HepG2 (cell line): ENCODE measurements around the gene MAGI1. TPM values are rescaled to one million over a fixed set of nuclear protein-coding genes. Genes with fewer than 3 reads are reported as not detected.

Experiments
- ATAC-seq: fragments of 200-7000 bp; cut with Tn5 transposase; 3 replicates; pipeline ENCODE4 v1.9.1; 2020; ENCODE audit warnings: mild to moderate bottlenecking, moderate library complexity
- BruUV-seq: library from RNA; stranded (reverse); fragments of 400-500 nt; replicated peaks from 2 replicates; lab custom pipeline; 2021; lab: Mats Ljungman, UMichigan
- CTCF ChIA-PET: fragments of 300-600 bp; formaldehyde crosslinking; extraction: SDS; loops from one replicate; lab custom pipeline; 2021; ENCODE audit warnings: low total read pairs, inconsistent platforms, low intra/inter-chr PET ratio; lab: Yijun Ruan, JAX
- POLR2A ChIA-PET: fragments of 350-600 bp; sonication (Branson Sonifier 250); formaldehyde crosslinking; loops from one replicate; lab custom pipeline; 2020; ENCODE audit warnings: antibody characterized with exemption, inconsistent platforms; lab: Yijun Ruan, JAX
- DNase-seq: peaks from one replicate; pipeline ENCODE4 v3.0.0-alpha.2; 2015; ENCODE audit warnings: low spot score
- FAIRE-seq: peaks from 3 replicates; lab custom pipeline; 2011; peaks lifted over from hg19 to GRCh38; lab: Jason Lieb, UNC
- H2AFZ ChIP-seq: one replicate; pipeline ENCODE4 v1.6.1; 2011; ENCODE audit warnings: low read length, inconsistent platforms
- H3K27ac ChIP-seq: fragments of 300-600 bp; 3 replicates; pipeline ENCODE4 v1.8.0; 2011; ENCODE audit warnings: mixed run types, mild to moderate bottlenecking, mixed read lengths, low read length, inconsistent platforms; ENCODE audit not compliant: insufficient read depth; ENCODE audit errors: extremely low read length
- H3K27me3 ChIP-seq, 2 experiments: fragments of 200-600 bp in 1 of 2; 2 replicates in 1 of 2; 3 replicates in 1 of 2; pipeline versions ENCODE4 v1.6.0 to v1.8.0; 2011; ENCODE audit warnings: low read length in 2 of 2, mild to moderate bottlenecking in 2 of 2, moderate library complexity in 2 of 2, inconsistent platforms in 1 of 2; ENCODE audit not compliant: insufficient read depth in 2 of 2, control insufficient read depth in 1 of 2
- H3K36me3 ChIP-seq, 2 experiments: fragments of 200-600 bp in 1 of 2; replicated peaks in 1 of 2; 2 replicates in 1 of 2; 3 replicates in 1 of 2; pipeline versions ENCODE4 v1.5.1 to v1.8.0; 2011; ENCODE audit warnings: low read length in 2 of 2, inconsistent platforms in 1 of 2; ENCODE audit not compliant: insufficient read depth in 2 of 2, control insufficient read depth in 1 of 2
- H3K4me1 ChIP-seq: 2 replicates; pipeline ENCODE4 v1.5.1; 2012; ENCODE audit warnings: low read length, inconsistent platforms; ENCODE audit not compliant: insufficient read depth
- H3K4me2 ChIP-seq: 2 replicates; pipeline ENCODE4 v1.6.0; 2011; ENCODE audit warnings: low read depth, low read length, inconsistent platforms
- H3K4me3 ChIP-seq, 3 experiments: fragments of 200-600 bp in 1 of 3; sonication (generic), shearing (Covaris generic) in 1 of 3; replicated peaks in 1 of 3; 2 replicates each; pipeline ENCODE4 v1.5.1; 2011 to 2016; ENCODE audit warnings: low read length in 3 of 3, inconsistent platforms in 2 of 3, low read depth in 2 of 3, mild to moderate bottlenecking in 2 of 3, control low read depth in 1 of 3, mixed read lengths in 1 of 3; ENCODE audit not compliant: insufficient read depth in 1 of 3
- H3K79me2 ChIP-seq: one replicate; pipeline ENCODE4 v1.6.1; 2011; ENCODE audit warnings: low read length, inconsistent platforms; ENCODE audit not compliant: insufficient read depth
- H3K9ac ChIP-seq: 2 replicates; pipeline ENCODE4 v1.6.0; 2011; ENCODE audit warnings: mild to moderate bottlenecking, low read depth, low read length, inconsistent platforms; ENCODE audit not compliant: insufficient read depth
- H3K9me3 ChIP-seq: 2 replicates; pipeline ENCODE4 v1.5.1; 2012; ENCODE audit warnings: mild to moderate bottlenecking, low read length
- H4K20me1 ChIP-seq: 2 replicates; pipeline ENCODE4 v1.6.0; 2011; ENCODE audit warnings: inconsistent platforms, mild to moderate bottlenecking, low read length, moderate library complexity; ENCODE audit not compliant: insufficient read depth
- ADNP ChIP-seq: sonication (generic); formaldehyde crosslinking; IDR thresholded peaks from 2 replicates; pipeline ENCODE4 v1.4.0; 2020; ENCODE audit warnings: missing genetic modification reagents
- CCAR2 ChIP-seq: fragments of 200-400 bp; formaldehyde crosslinking; optimal IDR thresholded peaks from 2 replicates; pipeline ENCODE3; 2018; ENCODE audit warnings: low read depth, mild to moderate bottlenecking, low read length, moderate library complexity
- EZH2 ChIP-seq: conservative IDR thresholded peaks from 2 replicates; pipeline ENCODE4 v1.6.1; 2012; ENCODE audit warnings: mild to moderate bottlenecking, low read depth, low read length, moderate library complexity
- NR2F1 ChIP-seq, 2 experiments: fragments of 450-650 bp in 1 of 2; formaldehyde crosslinking in 1 of 2; IDR thresholded peaks; 2 replicates each; pipeline versions ENCODE4 v1.5.0 to v1.6.1; 2016 to 2020; ENCODE audit warnings: mild to moderate bottlenecking in 1 of 2, missing compliant biosample characterization in 1 of 2, missing genetic modification reagents in 1 of 2, moderate library complexity in 1 of 2
- PAF1 ChIP-seq: IDR thresholded peaks from 2 replicates; pipeline ENCODE4 v1.6.1; 2016; ENCODE audit warnings: missing genetic modification reagents, missing compliant biosample characterization
- PCBP1 ChIP-seq: fragments of 200-400 bp; formaldehyde crosslinking; IDR thresholded peaks from 2 replicates; pipeline ENCODE4 v1.6.1; 2017; ENCODE audit warnings: mild to moderate bottlenecking, low read depth, low read length, borderline replicate concordance
- RARG ChIP-seq: sonication (generic); formaldehyde crosslinking; IDR thresholded peaks from 2 replicates; pipeline ENCODE4 v1.4.0; 2020; ENCODE audit warnings: low read depth, mild to moderate bottlenecking, missing genetic modification reagents
- RBFOX2 ChIP-seq: fragments of 200-400 bp; formaldehyde crosslinking; IDR thresholded peaks from 2 replicates; pipeline ENCODE4 v1.6.1; 2017; ENCODE audit warnings: low read depth, mild to moderate bottlenecking, low read length
- RFX1 ChIP-seq: fragments of 450-650 bp; IDR thresholded peaks from 2 replicates; pipeline ENCODE4 v1.6.1; 2017
- SMC3 ChIP-seq: IDR thresholded peaks from 2 replicates; pipeline ENCODE4 v1.6.1; 2011; ENCODE audit warnings: low read length, improper control_type of control experiment
- STAG1 ChIP-seq: sonication (generic); formaldehyde crosslinking; IDR thresholded peaks from 2 replicates; pipeline ENCODE4 v1.4.0; 2020; ENCODE audit warnings: missing genetic modification reagents
- ZBTB25 ChIP-seq: IDR thresholded peaks from 2 replicates; pipeline ENCODE4 v1.6.1; 2018; ENCODE audit warnings: missing genetic modification reagents
- ZBTB4 ChIP-seq: sonication (generic); formaldehyde crosslinking; IDR thresholded peaks from 2 replicates; pipeline ENCODE4 v1.4.0; 2020; ENCODE audit warnings: missing genetic modification reagents, mild to moderate bottlenecking, borderline replicate concordance
- ZFP91 ChIP-seq: sonication (generic); formaldehyde crosslinking; IDR thresholded peaks from 2 replicates; pipeline ENCODE4 v1.9.0; 2022; ENCODE audit warnings: missing genetic modification reagents, mild to moderate bottlenecking, borderline replicate concordance
- ZFYVE20 ChIP-seq: sonication (generic); formaldehyde crosslinking; IDR thresholded peaks from 2 replicates; pipeline ENCODE4 v1.8.0; 2023; ENCODE audit warnings: low read depth, mild to moderate bottlenecking, moderate library complexity, missing genetic modification reagents, borderline replicate concordance
- ZGPAT ChIP-seq: IDR thresholded peaks from 2 replicates; pipeline ENCODE4 v1.6.1; 2016; ENCODE audit warnings: mild to moderate bottlenecking
- ZNF614 ChIP-seq: IDR thresholded peaks from 2 replicates; pipeline ENCODE4 v1.6.1; 2018; ENCODE audit warnings: missing biosample characterization, missing genetic modification reagents, inconsistent platforms, borderline replicate concordance
- WGBS: methylation state at CpG from one replicate; pipeline ENCODE4 v1.1.6; 2017; ENCODE audit warnings: low lambda C conversion rate; 5-methylcytosine and 5-hydroxymethylcytosine counted together
- in situ Hi-C: cut with HindIII; loops from 2 replicates; pipeline ENCODE4 v1.10.0; 2017; ENCODE audit warnings: low pct_unique_long_range_greater_than_20kb; ENCODE audit not compliant: extremely low pct_ligation_motif_present
- intact Hi-C: fragments of 100-400 bp; cut with micrococcal nuclease; formaldehyde crosslinking; loops from one replicate; pipeline ENCODE4 v1.10.0; 2022; ENCODE audit not compliant: unreplicated experiment
- polyA plus RNA-seq, 8 experiments: library from polyadenylated mRNA; depleted of rRNA in 3 of 8; stranded (reverse) in 7 of 8; unstranded in 1 of 8; fragments of >200 nt; fragmentation: Illumina TruSeq in 4 of 8; extraction: Trizol in 4 of 8; gene quantifications; 2 replicates each; pipeline versions ENCODE4 v1.2.1 to v1.2.3, GENCODE V29; 2011 to 2016; ENCODE audit warnings: low read depth in 4 of 8, missing spikeins in 1 of 8, mixed read lengths in 1 of 8; ENCODE audit not compliant: insufficient read depth in 1 of 8
- total RNA-seq, 5 experiments: library from RNA; depleted of rRNA; stranded (reverse); fragments of >200 nt; fragmentation: Illumina TruSeq; extraction: Trizol; gene quantifications; 2 replicates each; pipeline ENCODE4 v1.2.3, GENCODE V29; 2016; ENCODE audit warnings: low read depth in 1 of 5

Gene MAGI1
- total and polyA plus RNA-seq, 2 of the 13 experiments (the other 11 are each of a cell fraction or from before 2014, with no cell fraction given), result 22.2 to 26.0 TPM

- no peak for ATAC-seq
- WGBS, result 97% methylated on average over 7 of the region's 7 CpGs
- H4K20me1 ChIP-seq, result peaks cover 8% of the 10 kb centered on the region; the same call in 1 of the 2 replicates
- DNase-seq, result no peak
- peaks cover 0 to 1% of the 10 kb centered on the region in 2 experiments; a peak in 2 of 5 replicates for H3K36me3 ChIP-seq
- H3K4me2 ChIP-seq, result no peak overlapping the region
- no peaks in the 10 kb centered on the region for H3K9me3 ChIP-seq
- no peaks in the 10 kb centered on the region for H3K4me1 ChIP-seq
- no peak overlapping the region for H3K9ac ChIP-seq
- H3K79me2 ChIP-seq, result peaks cover 32% of the 10 kb centered on the region
- BruUV-seq, result no TSS peak
- POLR2A ChIA-PET, result no interaction called here
- H3K27ac ChIP-seq, result no peak overlapping the region
- H2AFZ ChIP-seq, result no peak overlapping the region
- intact Hi-C loops (no loop called here), in situ Hi-C loops (no loop called here)
- H3K27me3 ChIP-seq, result no peaks in the 10 kb centered on the region
- no peak for FAIRE-seq
- H3K4me3 ChIP-seq, result no peak overlapping the region
- CTCF ChIA-PET, result no interaction called here
- no peak for TF ChIP-seq PAF1 (CRISPR knock-in tag)
- TF ChIP-seq ZNF614 (CRISPR knock-in tag), result no peak
- no peak for TF ChIP-seq ADNP (CRISPR knock-in tag)
- no peak for TF ChIP-seq EZH2
- no peak for TF ChIP-seq ZBTB25 (CRISPR knock-in tag)
- no peak for TF ChIP-seq RFX1
- no peak for TF ChIP-seq RBFOX2
- TF ChIP-seq SMC3, result no peak
- no peak for TF ChIP-seq ZBTB4 (CRISPR knock-in tag)
- TF ChIP-seq ZFYVE20 (CRISPR knock-in tag), result no peak
- no peak for TF ChIP-seq CCAR2
- no peak for TF ChIP-seq ZGPAT (CRISPR knock-in tag)
- TF ChIP-seq RARG (CRISPR knock-in tag), result no peak
- TF ChIP-seq NR2F1 (CRISPR knock-in tag; IDR thresholded peaks at IDR 0.05), result no peak
- no peak for TF ChIP-seq STAG1 (CRISPR knock-in tag)
- no peak for TF ChIP-seq ZFP91
- TF ChIP-seq PCBP1, result no peak
Observed at GRCh38 chr3:65810302-65810701, 228.4 kb downstream of the MAGI1 start.
